ENCODE data around the gene CRAMP1. TPM values are rescaled to one million over a fixed set of nuclear protein-coding genes. Genes with fewer than 3 reads are reported as not detected.

CRAMP1 gene
- total and polyA plus RNA-seq, 12 donors: 3.2 to 13.8 (median 10.5) TPM

Other genes with a start within 250 kb of the CRAMP1 start
- gene UNKL, start 197.7 kb upstream of the CRAMP1 start, total RNA-seq: 10 to 100 TPM in 7 of 10 donors, 1 to 10 TPM in 3; 6.8 to 20.4 (median 11.4) TPM
- gene UNKL, start 197.7 kb upstream of the CRAMP1 start, polyA plus RNA-seq: 10 to 100 TPM in 1 of 2 donors, 1 to 10 TPM in 1; 3.3 to 11.6 TPM
- 10 to 100 TPM in 9 of 10 donors, 1 to 10 TPM in 1; 7.8 to 14.9 (median 12.5) TPM for gene UQCC4, start 191.6 kb upstream of the CRAMP1 start, total RNA-seq
- 10 to 100 TPM in 1 of 2 donors, 1 to 10 TPM in 1; 9.0 to 30.5 TPM for gene UQCC4, start 191.6 kb upstream of the CRAMP1 start, polyA plus RNA-seq
- gene PERCC1, start 181.3 kb upstream of the CRAMP1 start, total RNA-seq: under 1 TPM in 4 of 10 donors, not detected in 6; 0.32 to 0.61 (median 0.47) TPM
- under 1 TPM; 0.04 to 0.59 TPM for gene PERCC1, start 181.3 kb upstream of the CRAMP1 start, polyA plus RNA-seq
- gene CCDC154, start 167.8 kb upstream of the CRAMP1 start, total RNA-seq: 1 to 10 TPM in 4 of 10 donors, under 1 TPM in 6; 0.17 to 2.7 (median 0.75) TPM
- 1 to 10 TPM in 1 of 2 donors, under 1 TPM in 1; 0.49 to 5.9 TPM for gene CCDC154, start 167.8 kb upstream of the CRAMP1 start, polyA plus RNA-seq
- gene CLCN7, start 137.3 kb upstream of the CRAMP1 start, total RNA-seq: 10 to 100 TPM; 29.9 to 60.1 (median 35.1) TPM
- gene CLCN7, start 137.3 kb upstream of the CRAMP1 start, polyA plus RNA-seq: 10 to 100 TPM; 29.5 to 60.6 TPM
- gene PTX4, start 123.4 kb upstream of the CRAMP1 start, total RNA-seq: not detected
- not detected for gene PTX4, start 123.4 kb upstream of the CRAMP1 start, polyA plus RNA-seq
- gene TELO2, start 119.0 kb upstream of the CRAMP1 start, total RNA-seq: 10 to 100 TPM; 14.5 to 22.0 (median 19.7) TPM
- gene TELO2, start 119.0 kb upstream of the CRAMP1 start, polyA plus RNA-seq: 10 to 100 TPM; 27.4 to 50.5 TPM
- 10 to 100 TPM; 10.7 to 24.4 (median 18.1) TPM for gene TMEM204, start 78.7 kb upstream of the CRAMP1 start, total RNA-seq
- gene TMEM204, start 78.7 kb upstream of the CRAMP1 start, polyA plus RNA-seq: 10 to 100 TPM; 37.5 to 49.9 TPM
- gene IFT140, start 288 bp upstream of the CRAMP1 start, total RNA-seq: 10 to 100 TPM in 2 of 10 donors, 1 to 10 TPM in 8; 4.7 to 11.9 (median 8.0) TPM
- 1 to 10 TPM; 6.8 to 9.2 TPM for gene IFT140, start 288 bp upstream of the CRAMP1 start, polyA plus RNA-seq
- 10 to 100 TPM; 20.2 to 57.5 (median 32.2) TPM for gene JPT2, start 65.9 kb downstream of the CRAMP1 start, total RNA-seq
- 10 to 100 TPM; 10.0 to 38.1 TPM for gene JPT2, start 65.9 kb downstream of the CRAMP1 start, polyA plus RNA-seq
- gene MAPK8IP3, start 93.8 kb downstream of the CRAMP1 start, total RNA-seq: 10 to 100 TPM; 61.3 to 96.0 (median 71.7) TPM
- 100 to 1,000 TPM in 1 of 2 donors, 10 to 100 TPM in 1; 31.2 to 126 TPM for gene MAPK8IP3, start 93.8 kb downstream of the CRAMP1 start, polyA plus RNA-seq
- 10 to 100 TPM; 21.8 to 41.1 (median 30.3) TPM for gene NME3, start 159.2 kb downstream of the CRAMP1 start, total RNA-seq
- gene NME3, start 159.2 kb downstream of the CRAMP1 start, polyA plus RNA-seq: 100 to 1,000 TPM in 1 of 2 donors, 10 to 100 TPM in 1; 47.7 to 176 TPM
- gene EME2, start 160.4 kb downstream of the CRAMP1 start, total RNA-seq: 10 to 100 TPM in 1 of 10 donors, 1 to 10 TPM in 9; 4.9 to 13.8 (median 7.3) TPM
- gene EME2, start 160.4 kb downstream of the CRAMP1 start, polyA plus RNA-seq: 10 to 100 TPM in 1 of 2 donors, 1 to 10 TPM in 1; 3.0 to 17.9 TPM
- gene MRPS34, start 160.8 kb downstream of the CRAMP1 start, total RNA-seq: 10 to 100 TPM; 57.8 to 94.9 (median 76.2) TPM
- gene MRPS34, start 160.8 kb downstream of the CRAMP1 start, polyA plus RNA-seq: 100 to 1,000 TPM in 1 of 2 donors, 10 to 100 TPM in 1; 84.7 to 141 TPM
- gene SPSB3, start 170.2 kb downstream of the CRAMP1 start, total RNA-seq: 10 to 100 TPM; 25.1 to 52.4 (median 27.1) TPM
- 10 to 100 TPM; 52.0 to 97.7 TPM for gene SPSB3, start 170.2 kb downstream of the CRAMP1 start, polyA plus RNA-seq
- 10 to 100 TPM; 24.1 to 35.3 (median 28.7) TPM for gene NUBP2, start 170.6 kb downstream of the CRAMP1 start, total RNA-seq
- gene NUBP2, start 170.6 kb downstream of the CRAMP1 start, polyA plus RNA-seq: 10 to 100 TPM; 40.5 to 74.1 TPM
- under 1 TPM in 4 of 10 donors, not detected in 6; 0.11 to 0.37 (median 0.13) TPM for gene IGFALS, start 181.3 kb downstream of the CRAMP1 start, total RNA-seq
- under 1 TPM; 0.04 to 0.59 TPM for gene IGFALS, start 181.3 kb downstream of the CRAMP1 start, polyA plus RNA-seq
- 100 to 1,000 TPM; 115 to 179 (median 161) TPM for gene HAGH, start 214.5 kb downstream of the CRAMP1 start, total RNA-seq
- 100 to 1,000 TPM; 146 to 172 TPM for gene HAGH, start 214.5 kb downstream of the CRAMP1 start, polyA plus RNA-seq
- gene FAHD1, start 214.8 kb downstream of the CRAMP1 start, total RNA-seq: 10 to 100 TPM; 16.2 to 47.6 (median 28.6) TPM
- 10 to 100 TPM; 31.8 to 32.3 TPM for gene FAHD1, start 214.8 kb downstream of the CRAMP1 start, polyA plus RNA-seq

Measured in heart right ventricle (tissue), 12 donors.